Osteocyte (in vitro differentiated cells): ENCODE measurements around the gene BIN1. TPM values are rescaled to one million over a fixed set of nuclear protein-coding genes. Genes with fewer than 3 reads are reported as not detected.
A peak's percentile ranks its signal among the peaks of the same experiment; 100 is the strongest.

Experiments used
- DNase-seq: peaks from one replicate; pipeline ENCODE4 v3.0.0; 2021; ENCODE audit warnings: mixed read lengths; ENCODE audit not compliant: unreplicated experiment; ENCODE audit errors: extremely low spot score
- H3K27ac Mint-ChIP-seq: one replicate; pipeline ENCODE4 v1.8.0; 2021; ENCODE audit warnings: mild to moderate bottlenecking, mixed read lengths; ENCODE audit not compliant: unreplicated experiment
- H3K27me3 Mint-ChIP-seq: one replicate; pipeline ENCODE4 v1.8.0; 2021; ENCODE audit warnings: mixed read lengths; ENCODE audit not compliant: unreplicated experiment
- H3K36me3 Mint-ChIP-seq: one replicate; pipeline ENCODE4 v1.8.0; 2021; ENCODE audit warnings: mixed read lengths; ENCODE audit not compliant: unreplicated experiment
- H3K4me1 Mint-ChIP-seq: one replicate; pipeline ENCODE4 v1.8.0; 2021; ENCODE audit warnings: mixed read lengths; ENCODE audit not compliant: unreplicated experiment
- H3K4me3 Mint-ChIP-seq: one replicate; pipeline ENCODE4 v1.8.0; 2021; ENCODE audit warnings: mild to moderate bottlenecking, moderate library complexity, mixed read lengths; ENCODE audit not compliant: unreplicated experiment
- H3K9me3 Mint-ChIP-seq: one replicate; pipeline ENCODE4 v1.8.0; 2021; ENCODE audit warnings: mixed read lengths; ENCODE audit not compliant: unreplicated experiment
- CTCF ChIP-seq: fragments of 200-600 bp; sonication (generic); IDR thresholded peaks from 2 replicates; pipeline ENCODE4 v1.5.0; 2021; ENCODE audit warnings: antibody characterized with exemption, mild to moderate bottlenecking, moderate library complexity
- total RNA-seq: library from RNA; stranded (reverse); gene quantifications from 2 replicates; pipeline ENCODE4 v1.2.1, GENCODE V29; 2021

Gene BIN1
- total RNA-seq, 1 donor from 2014 or later, result 101 TPM

GRCh38 chr2:127076924-127077323 is 30.0 kb downstream of the BIN1 start:
- Mint-ChIP-seq H3K9me3 (no peaks in the 10 kb centered on the region), H3K4me1 (peaks cover 70% of the 10 kb centered on the region), H3K27me3 (no peaks in the 10 kb centered on the region), H3K36me3 (peaks cover 6% of the 10 kb centered on the region), H3K4me3 (no peak overlapping the region), H3K27ac (no peak overlapping the region)
- no peak for TF ChIP-seq CTCF
- no peak for DNase-seq

- Mint-ChIP-seq H3K4me1 (peaks cover 71% of the 10 kb centered on the region), H3K27ac (peak overlapping the region; percentile 19), H3K36me3 (peaks cover 6% of the 10 kb centered on the region), H3K9me3 (no peaks in the 10 kb centered on the region), H3K4me3 (no peak overlapping the region), H3K27me3 (no peaks in the 10 kb centered on the region)
- DNase-seq, result no peak
- TF ChIP-seq CTCF, result no peak
These were observed 30.7 kb downstream of the BIN1 start for GRCh38 chr2:127076290-127076689.

GRCh38 chr2:127075821-127076220 is 31.1 kb downstream of the BIN1 start:
- no peak for DNase-seq
- TF ChIP-seq CTCF, result no peak
- H3K27me3 Mint-ChIP-seq, result no peaks in the 10 kb centered on the region
- H3K27ac Mint-ChIP-seq, result no peak overlapping the region
- H3K4me1 Mint-ChIP-seq, result peaks cover 70% of the 10 kb centered on the region
- H3K36me3 Mint-ChIP-seq, result peaks cover 6% of the 10 kb centered on the region
- no peaks in the 10 kb centered on the region for H3K9me3 Mint-ChIP-seq
- H3K4me3 Mint-ChIP-seq, result no peak overlapping the region

GRCh38 chr2:127074936-127075335 is 32.0 kb downstream of the BIN1 start:
- H3K27me3 Mint-ChIP-seq, result no peaks in the 10 kb centered on the region
- H3K27ac Mint-ChIP-seq, result no peak overlapping the region
- no peak for DNase-seq
- H3K4me3 Mint-ChIP-seq, result no peak overlapping the region
- peaks cover 6% of the 10 kb centered on the region for H3K36me3 Mint-ChIP-seq
- peaks cover 63% of the 10 kb centered on the region for H3K4me1 Mint-ChIP-seq
- TF ChIP-seq CTCF, result no peak
- H3K9me3 Mint-ChIP-seq, result no peaks in the 10 kb centered on the region

- Mint-ChIP-seq H3K27me3 (no peaks in the 10 kb centered on the region), H3K27ac (peak overlapping the region; percentile 34), H3K4me3 (no peak overlapping the region), H3K4me1 (peaks cover 58% of the 10 kb centered on the region), H3K9me3 (no peaks in the 10 kb centered on the region), H3K36me3 (peaks cover 9% of the 10 kb centered on the region)
- no peak for DNase-seq
- TF ChIP-seq CTCF, result no peak
These were observed 32.6 kb downstream of the BIN1 start for GRCh38 chr2:127074358-127074757.
